GM21390 (cell line): Measurements from ENCODE around the gene XRCC2.
"Not testable (repeated sequence)": the region's sequence is repeated elsewhere in the genome, so short reads cannot be mapped to it uniquely, and the experiment has no call there.

ENCODE experiments used
- ATAC-seq: cut with Tn5 transposase; IDR thresholded peaks from one replicate; pipeline ENCODE4 v1.9.1; 2021; ENCODE audit not compliant: unreplicated experiment

Gene XRCC2

DNA sequence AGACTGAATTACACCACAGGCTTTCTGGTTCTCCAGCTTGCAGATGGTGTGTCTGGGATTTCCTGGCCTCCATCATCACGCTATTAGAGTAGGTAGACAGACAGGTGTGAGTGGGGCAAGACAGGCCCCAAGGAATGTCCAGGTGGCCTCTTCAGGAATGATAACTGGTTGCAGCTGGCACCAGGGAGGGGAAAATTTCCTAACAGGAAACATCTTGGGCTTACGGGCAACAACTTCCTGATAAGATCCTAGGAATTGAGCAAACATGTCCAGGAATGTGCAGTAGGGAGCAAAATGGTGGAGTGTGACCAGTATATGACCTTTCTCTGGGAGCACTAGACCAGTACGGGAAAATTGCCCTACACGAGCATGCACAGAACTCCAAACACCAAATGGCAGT is 11.3 kb downstream of the XRCC2 start:
- no peak for ATAC-seq

DNA sequence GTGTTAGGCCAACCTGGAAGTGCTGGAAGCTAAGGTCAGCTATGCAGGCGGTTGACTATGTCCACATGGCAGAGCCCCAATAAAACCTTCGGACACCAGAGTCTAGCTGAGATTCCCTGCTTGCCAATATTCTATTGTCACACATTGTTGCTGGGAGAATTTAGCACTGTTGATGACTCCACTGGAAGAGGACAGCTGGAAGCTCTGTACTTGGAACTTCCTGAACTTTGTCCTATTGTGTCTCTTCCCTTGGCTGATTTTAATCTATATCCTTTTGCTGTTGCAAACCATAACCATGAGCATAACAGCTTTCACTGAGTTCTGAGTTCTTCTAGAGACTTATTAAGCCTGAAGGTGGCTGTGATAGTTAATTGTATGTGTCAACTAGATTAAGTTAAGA is 12.0 kb downstream of the XRCC2 start:
- ATAC-seq = no peak

DNA sequence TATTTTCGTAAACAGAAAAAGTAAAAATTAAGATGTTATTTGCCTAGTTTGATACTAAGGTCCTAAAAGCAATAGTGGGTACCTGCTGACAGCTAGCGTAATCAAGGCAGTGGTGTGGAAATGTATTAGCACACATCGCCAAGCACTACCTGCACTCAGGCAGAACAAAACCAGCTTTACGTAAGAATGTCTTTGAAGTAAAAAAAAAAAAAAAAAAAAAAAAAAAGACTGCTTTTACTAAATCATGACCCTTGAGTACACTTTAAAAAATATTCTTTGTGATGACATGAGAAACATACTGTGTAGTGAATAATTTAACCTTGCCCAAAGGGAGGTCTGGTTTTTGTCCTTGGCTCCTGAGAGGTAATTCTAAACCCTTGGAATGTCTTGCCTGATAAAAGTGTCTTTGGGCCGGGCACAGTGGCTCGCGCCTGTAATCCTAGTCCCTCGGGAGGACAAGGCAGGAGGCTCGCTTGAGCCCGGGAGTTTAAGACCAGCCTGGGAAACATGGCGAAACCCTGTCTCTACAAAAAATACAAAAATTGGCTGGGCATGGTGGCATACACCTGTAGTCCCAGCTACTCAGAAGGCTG is 12.7 kb downstream of the XRCC2 start:
- no peak for ATAC-seq

DNA sequence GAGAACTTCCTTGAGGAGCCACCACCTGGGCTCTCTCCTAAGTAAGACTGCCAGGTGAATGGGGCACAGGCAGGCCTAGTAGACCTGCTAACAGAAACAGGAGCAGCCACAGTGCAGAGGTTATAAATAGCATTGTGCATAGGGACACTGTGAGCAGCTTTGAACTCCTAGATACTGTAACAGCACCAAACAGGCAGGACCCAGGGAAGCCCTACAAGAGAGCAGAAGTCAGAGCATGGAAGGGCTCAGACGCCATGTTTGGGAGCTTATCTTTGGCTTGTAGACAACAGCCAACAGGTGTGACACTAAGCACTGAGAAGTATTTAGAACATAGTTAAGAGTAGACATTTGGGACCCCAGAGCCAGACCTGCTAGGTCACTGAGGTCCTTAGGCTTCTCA is 14.5 kb downstream of the XRCC2 start:
- ATAC-seq = no peak

DNA sequence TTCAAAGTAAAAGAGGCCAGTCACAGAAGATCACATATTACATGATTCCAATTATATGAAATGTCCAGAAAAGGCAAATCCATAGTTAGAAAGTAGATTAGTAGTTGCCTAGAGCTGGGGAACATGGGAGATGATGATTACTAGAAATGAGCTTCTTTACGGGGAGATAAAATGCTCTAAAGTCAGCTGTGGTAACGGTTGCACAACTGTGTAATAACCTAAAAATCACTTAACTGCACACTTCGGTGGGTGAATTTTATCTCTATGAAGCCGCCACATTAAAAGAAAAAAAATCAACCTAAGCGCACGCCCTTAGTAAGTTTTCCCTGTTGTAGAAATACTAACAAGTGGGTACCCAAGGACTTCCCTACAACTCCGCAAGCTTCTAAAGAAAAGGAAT is 15.9 kb downstream of the XRCC2 start:
- no peak for ATAC-seq

DNA sequence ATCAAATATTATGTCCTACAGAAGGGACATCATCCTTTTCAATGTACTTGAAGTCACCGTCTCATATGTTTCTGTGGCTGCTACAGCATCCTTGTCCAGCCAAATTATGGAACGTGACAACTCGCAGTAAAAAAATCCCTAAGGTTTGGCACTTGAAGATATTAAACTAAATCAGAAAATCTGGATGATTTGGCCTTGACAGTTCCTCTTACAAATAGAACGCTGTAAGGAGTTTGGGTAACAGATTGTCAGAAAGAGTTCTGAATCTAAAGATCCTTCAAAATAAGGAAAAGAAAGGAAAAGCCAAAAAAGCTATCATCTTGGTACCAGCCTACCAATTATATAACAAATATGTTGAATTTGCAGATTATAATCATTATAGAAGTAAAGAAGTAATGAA is 21.0 kb downstream of the XRCC2 start:
- ATAC-seq = no peak

DNA sequence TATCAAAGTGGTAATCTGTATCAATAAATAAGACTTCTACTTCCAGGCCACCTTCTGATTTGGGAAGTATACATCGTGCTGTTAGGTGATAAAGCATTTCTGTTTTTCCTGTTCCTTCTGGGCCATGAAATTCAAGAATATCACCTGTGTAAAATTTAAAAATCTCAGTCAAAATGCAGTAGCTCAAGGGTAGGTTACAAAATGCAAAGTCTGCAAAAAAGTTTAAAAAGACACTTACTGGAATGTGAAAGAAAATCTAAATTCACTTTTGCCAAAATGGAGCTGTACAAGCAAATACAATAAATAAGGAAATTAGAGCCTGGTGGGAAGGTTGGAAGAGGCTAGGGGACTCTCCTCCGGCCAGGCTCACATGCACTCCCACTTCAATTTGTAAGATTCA is 26.7 kb downstream of the XRCC2 start:
- ATAC-seq = no peak

DNA sequence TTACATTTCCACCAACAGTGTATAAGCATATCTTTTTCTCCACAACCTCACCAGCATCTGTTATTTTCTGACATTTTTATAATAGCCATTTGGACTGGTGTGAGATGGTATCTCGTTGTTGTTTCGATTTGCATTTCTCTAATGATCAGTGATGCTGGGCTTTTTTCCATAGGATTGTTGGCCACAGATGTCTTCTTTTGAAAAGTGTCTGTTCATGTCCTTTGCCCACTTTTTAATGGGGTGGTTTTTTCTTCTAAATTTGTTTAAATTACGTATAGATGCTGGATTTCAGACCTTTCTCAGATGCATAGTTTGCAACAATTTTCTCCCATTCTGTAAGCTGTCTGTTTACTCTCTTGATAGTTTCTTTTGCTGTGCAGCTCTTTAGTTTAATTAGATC is 28.9 kb downstream of the XRCC2 start:
- no peak for ATAC-seq

DNA sequence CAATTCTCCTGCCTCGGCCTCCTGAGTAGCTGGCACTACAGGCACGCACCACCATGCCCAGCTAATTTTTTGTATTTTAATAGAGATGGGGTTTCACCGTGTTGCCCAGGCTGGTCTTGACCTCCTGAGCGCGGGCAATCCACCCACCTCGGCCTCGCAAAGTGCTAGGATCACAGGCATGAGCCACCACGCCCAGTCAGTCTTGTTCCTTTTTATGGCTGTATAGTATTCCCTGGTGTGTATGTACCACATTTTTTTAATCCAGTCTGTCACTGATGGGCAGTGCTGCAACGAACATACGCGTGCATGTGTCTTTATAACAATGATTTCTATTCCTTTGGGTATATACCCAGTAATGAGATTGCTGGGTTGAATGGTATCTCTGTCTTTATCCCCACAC is 29.4 kb downstream of the XRCC2 start:
- not testable (repeated sequence) for ATAC-seq

DNA sequence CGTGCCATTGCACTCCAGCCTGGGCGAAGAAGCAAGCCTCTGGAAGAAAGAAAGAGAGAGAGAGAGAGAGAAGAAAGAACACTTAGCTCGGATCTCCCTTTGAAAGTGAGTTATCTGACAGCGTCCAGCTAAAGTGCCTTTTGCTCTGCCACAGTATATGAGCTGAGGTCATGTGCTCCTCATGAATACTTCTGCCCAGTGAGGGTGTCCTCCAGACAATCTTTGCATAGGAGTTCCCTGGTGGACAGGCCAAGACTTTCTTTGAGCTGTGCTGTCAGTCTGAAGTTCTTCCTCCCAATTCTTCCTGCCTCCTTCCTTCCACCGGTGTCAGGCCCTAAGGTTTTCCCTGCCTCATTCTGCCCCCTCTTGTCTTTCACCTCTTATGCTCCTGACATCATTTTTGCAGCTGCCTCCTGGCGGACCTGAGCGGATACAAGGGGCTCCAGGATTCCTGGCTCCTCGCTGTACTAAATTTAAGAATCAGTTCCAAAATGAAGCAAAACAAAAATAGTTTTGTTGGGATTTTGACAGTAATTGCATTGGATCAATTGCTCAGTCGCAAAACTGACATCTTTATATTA is 31.9 kb downstream of the XRCC2 start:
- no peak for ATAC-seq

DNA sequence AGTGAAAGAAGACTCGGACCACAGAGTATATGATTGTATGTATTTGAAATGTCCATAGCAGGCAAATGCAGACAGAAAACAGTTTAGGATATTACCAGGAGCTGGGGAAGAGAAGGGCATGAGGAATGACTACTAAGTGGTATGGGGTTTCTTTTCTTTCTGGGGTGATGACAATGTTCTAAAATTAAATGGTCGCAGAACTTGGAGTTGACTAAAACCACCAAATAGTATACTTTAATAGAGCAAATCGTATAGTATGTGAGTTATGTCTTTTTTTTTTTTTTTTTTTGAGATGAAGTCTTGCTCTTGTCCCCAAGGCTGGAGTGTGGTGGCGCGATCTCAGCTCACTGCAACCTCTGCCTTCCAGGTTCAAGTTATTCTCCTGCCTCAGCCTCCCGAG is 34.6 kb downstream of the XRCC2 start:
- ATAC-seq = no peak

DNA sequence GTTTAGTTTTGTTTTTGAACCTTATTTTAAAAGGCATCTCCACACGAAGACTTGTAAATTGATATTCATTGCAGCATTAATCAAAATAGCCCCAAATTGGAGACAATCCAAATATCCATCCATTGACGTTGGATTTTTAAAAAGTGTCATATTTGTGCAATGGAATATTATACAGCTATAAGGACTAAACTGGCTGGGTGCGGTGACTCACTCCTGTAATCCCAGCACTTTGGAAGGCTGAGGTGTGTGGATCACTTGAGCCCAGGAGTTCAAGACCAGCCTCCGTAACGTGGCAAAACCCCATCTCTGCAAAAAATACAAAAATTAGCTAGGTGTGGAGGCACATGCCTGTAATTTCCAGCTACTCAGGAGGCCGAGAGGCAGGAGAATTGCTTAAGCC is 35.1 kb downstream of the XRCC2 start:
- no peak for ATAC-seq

DNA sequence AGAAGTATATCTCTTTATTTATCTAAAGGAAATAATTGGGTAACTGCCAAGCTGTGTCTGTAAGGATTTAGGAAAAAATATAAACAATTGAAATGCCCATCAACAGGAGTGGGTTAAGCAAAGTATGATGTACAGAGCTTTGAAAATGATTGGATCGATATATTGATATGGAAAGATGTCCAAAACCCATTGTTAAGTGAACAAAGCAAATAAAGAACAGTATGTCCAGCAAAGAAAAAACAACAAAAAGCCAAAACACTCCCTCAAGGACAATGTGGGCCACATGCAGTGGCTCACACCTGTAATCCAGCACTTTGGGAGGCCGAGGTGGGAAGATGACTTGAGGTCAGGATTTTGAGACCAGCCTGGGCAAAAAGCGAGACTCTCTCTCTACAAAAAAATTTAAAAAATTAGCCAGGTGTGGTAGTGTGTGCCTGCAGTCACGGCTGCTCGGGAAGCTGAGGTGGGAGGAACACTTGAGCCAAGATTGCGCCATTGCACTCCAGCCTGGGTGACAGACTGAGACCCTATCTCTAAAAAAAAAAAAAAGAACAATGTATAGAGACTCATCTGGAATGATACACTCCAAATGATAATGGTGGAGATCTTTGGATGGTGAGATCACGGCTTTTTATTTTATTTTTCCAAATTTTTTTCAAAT is 37.9 kb downstream of the XRCC2 start:
- no peak for ATAC-seq

DNA sequence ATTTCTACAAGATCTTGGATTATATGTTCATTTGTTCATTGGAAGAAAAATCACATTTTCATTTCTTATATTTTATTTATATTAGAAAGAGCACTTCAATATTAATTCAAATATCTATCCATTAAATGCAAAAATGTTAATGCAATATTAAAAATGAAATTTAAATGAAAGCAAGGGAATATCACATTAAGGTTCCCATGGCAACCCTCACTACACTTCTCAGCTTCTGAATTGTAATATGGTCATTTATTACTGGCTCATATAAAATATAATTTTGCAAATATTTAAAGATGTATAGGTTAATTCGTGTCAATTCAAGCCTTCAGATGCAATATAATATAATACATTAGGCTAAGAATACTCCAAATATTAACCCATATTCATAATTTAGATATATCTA is 38.8 kb downstream of the XRCC2 start:
- ATAC-seq = no peak

DNA sequence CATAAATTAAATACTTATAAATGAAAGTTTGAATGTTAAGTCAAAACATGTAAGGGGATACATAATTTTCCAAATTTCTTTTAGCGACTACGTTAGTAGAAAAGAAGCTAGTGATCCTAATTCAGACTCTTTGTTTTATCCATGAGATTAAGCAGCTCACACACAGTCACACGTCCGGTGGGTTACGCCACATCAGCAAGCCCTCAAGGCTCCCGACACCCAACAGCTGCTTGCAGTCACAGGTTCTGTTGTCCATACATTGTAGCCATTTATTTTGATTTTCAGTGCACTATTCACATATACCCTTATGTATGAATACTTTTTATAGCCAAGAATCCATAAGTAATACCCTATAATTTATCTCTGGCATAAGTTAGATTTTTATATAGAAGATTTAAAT is 39.5 kb downstream of the XRCC2 start:
- ATAC-seq = no peak

DNA sequence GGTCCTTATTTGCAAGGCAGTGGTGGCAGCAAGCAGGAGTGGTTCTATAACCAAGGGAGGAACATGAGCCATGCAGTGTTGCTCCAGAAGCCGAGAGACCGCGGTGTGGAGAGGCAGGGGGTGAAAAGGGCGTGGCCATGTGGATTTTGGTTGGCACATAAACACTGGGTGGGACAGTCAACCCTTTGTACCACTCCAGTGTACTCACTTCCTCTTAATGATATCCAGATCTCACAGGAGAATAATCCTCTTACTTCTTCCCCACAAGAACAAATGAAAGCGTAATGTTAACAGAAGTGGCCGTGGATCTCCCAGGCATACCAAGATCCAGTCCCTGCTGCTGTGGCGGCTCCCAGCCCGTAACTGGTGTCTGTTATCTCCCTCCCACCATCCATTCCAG is 42.4 kb downstream of the XRCC2 start:
- no peak for ATAC-seq

DNA sequence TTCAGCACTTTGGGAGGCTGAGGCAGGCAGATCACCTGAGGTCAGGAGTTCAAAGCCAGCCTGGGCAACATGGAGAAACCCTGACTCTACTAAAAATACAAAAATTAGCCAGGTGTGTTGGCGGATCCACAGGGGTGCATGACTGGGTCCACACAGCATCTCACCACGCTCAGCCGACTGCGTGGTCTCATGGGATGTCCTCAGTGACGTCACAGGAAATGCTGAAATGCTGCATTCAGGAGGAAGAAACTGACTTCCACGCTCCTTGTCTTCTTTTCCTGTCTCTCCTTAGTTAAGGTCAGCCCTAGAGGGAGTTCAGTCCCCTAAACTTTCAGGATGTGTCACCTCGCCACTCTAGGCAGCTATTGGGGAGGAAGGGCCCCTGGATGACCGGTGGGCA is 42.9 kb downstream of the XRCC2 start:
- ATAC-seq = no peak

DNA sequence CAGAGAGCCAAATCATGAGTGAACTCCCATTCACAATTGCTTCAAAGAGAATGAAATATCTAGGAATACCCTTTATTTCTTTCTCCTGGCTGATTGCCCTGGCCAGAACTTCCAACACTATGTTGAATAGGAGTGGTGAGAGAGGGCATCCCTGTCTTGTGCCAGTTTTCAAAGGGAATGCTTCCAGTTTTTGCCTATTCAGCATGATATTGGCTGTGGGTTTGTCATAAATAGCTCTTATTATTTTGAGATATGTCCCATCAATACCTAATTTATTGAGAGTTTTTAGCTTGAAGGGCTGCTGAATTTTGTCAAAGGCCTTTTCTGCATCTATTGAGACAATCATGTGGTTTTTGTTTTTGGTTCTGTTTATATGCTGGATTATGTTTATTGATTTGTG is 47.2 kb downstream of the XRCC2 start:
- ATAC-seq = not testable (repeated sequence)

DNA sequence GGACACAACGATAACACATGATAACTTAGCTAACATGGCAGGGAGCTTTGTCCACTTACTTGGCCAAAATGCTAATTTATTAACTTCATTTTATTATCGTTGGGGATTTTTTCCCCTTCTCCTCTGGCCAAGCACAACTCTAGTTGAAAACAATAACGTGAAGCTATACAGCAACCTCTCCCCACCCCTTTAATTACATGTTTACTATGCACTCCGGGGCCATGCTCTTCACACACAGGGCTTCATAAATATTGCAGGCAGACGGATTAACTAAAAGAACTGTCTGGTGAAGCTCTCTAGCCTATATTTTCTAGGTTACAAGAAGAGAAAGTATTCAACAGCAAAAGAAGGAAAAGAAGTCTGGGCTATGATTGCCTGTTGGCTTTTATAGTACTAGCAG is 51.7 kb downstream of the XRCC2 start:
- no peak for ATAC-seq

DNA sequence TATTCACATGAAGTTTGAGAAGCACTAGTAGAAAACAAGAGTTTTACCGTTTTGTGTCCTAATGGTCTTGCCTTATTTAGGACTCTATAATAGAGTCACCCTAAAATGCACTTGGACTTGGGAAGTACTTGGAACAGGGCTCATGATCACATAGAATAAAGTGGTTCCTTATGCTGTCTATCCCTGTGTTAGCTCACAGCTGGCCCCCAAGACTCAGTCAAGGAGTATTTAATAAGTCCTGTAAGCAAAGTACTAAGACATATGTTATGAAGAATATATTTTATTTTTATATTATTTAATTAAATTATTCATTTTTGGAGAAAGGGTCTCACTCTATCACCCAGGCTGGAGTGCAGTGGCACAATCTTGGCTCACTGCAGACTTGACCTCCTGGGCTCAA is 54.5 kb downstream of the XRCC2 start:
- ATAC-seq = no peak

DNA sequence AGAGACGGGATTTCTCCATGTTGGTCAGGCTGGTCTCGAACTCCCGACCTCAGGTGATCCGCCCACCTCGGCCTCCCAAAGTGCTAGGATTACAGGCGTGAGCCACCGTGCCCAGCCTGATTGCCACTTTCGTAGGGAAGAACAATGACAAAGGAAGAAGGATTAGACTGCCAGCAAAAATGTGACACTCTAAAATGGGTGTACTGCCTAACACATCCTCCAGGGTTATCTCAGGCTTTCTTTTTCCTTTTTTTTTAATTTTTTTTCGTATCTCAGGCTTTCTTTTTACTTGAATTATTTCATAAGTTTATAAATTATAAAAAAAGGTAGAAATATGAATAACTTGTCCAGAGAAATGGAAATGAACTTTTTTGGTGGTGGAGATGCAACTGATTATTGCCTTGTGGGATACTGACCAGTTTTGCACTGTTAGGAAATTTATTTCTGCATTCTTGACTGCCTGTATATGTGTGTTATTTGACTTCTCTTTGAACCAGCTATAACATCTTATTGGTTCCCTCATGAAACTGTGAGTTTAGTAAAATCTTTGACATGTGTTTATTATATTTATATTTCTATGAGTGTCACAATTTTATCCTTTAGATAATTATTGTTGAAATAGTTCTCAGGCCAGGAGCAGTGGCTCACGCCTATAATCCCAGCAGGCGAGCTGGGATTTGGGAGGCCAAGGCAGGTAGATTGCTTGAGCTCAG is 56.8 kb downstream of the XRCC2 start:
- no peak for ATAC-seq

DNA sequence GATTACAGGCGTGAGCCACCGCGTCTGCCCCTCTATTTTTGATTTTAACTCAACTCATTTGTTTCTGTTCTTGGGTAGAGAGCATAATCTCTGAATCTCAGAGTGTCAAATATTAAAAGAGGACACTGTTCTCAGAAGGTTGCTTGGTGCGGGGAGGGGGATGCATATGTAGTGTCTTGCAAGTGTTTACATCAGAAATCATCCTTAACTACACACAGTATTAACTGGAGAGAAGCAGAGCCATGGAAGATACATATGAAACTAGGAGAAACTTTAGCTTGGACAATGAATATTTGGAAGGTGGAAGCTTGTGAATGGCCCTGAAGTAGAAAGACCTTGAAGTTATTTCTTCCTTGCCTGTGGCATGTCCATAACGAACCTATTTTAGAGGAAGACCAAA is 57.5 kb downstream of the XRCC2 start:
- ATAC-seq = no peak
